Tibial nerve (tissue), 4 donors: ENCODE results near the gene CCDC91.

Source experiments
- CTCF ChIP-seq, 5 experiments: fragments of 200-600 bp in 3 of 5; fragments of 450-650 bp in 2 of 5; sonication (generic) in 3 of 5; IDR thresholded peaks; one replicate each; pipeline ENCODE4 v1.5.1; 2016 to 2019; ENCODE audit warnings: antibody characterized with exemption in 5 of 5, mild to moderate bottlenecking in 3 of 5, moderate library complexity in 2 of 5
- EP300 ChIP-seq, 2 donors: sonication (generic); formaldehyde crosslinking; IDR thresholded peaks; one replicate each; pipeline ENCODE4 v1.6.1; 2017; ENCODE audit warnings: antibody characterized with exemption in 2 of 2, mild to moderate bottlenecking in 1 of 2
- POLR2A ChIP-seq, 2 donors: fragments of 450-650 bp; IDR thresholded peaks; one replicate each; pipeline ENCODE4 v1.6.1; 2017; ENCODE audit warnings: antibody characterized with exemption in 2 of 2, mild to moderate bottlenecking in 2 of 2, moderate library complexity in 2 of 2

GRCh38 chr12:28253161-28253641 is 62.9 kb downstream of the CCDC91 start:
- TF ChIP-seq CTCF (IDR thresholded peaks at IDR 0.05) (no peak), POLR2A (IDR thresholded peaks at IDR 0.05) (no peak), EP300 (IDR thresholded peaks at IDR 0.05) (no peak)
